HCT116 (cell line): ENCODE data around the gene RHOT1. TPM values are rescaled to one million over a fixed set of nuclear protein-coding genes. Genes with fewer than 3 reads are reported as not detected.

ENCODE experiments used
- ATAC-seq: fragments of 200-7000 bp; cut with Tn5 transposase; 2 replicates; pipeline ENCODE4 v1.9.1; 2020; ENCODE audit warnings: mild to moderate bottlenecking, moderate library complexity
- BruUV-seq: library from RNA; stranded (reverse); fragments of 400-500 nt; replicated peaks from 2 replicates; lab custom pipeline; 2021; lab: Mats Ljungman, UMichigan
- CTCF ChIA-PET: fragments of 300-600 bp; sonication (Branson Sonifier 250); formaldehyde crosslinking; loops from one replicate; lab custom pipeline; 2021; ENCODE audit warnings: antibody characterized with exemption; lab: Charles Lee
- POLR2A ChIA-PET: fragments of 300-600, 350-600 bp; sonication (Branson Sonifier 250); formaldehyde crosslinking; loops from one replicate; lab custom pipeline; 2021; ENCODE audit warnings: antibody characterized with exemption; lab: Charles Lee
- RAD21 ChIA-PET, 2 experiments: fragments of 300-600 bp; sonication (Branson Sonifier 250); formaldehyde crosslinking; loops; one replicate each; lab custom pipeline; 2023; ENCODE audit warnings: low total read pairs in 2 of 2; ENCODE audit not compliant: uncharacterized antibody in 2 of 2, unreplicated experiment in 2 of 2, low non-redundant PET in 1 of 2; lab: Charles Lee
- DNase-seq: peaks from one replicate; pipeline ENCODE4 v3.0.0-alpha.2; 2010; ENCODE audit warnings: low read depth, low spot score
- H2AFZ ChIP-seq: fragments of 200-600 bp; shearing (Covaris generic), sonication (generic); 2 replicates; pipeline ENCODE4 v1.6.1; 2017; ENCODE audit warnings: low read depth, mixed run types, mixed read lengths, antibody characterized with exemption, low read length; ENCODE audit not compliant: poor library complexity, severe bottlenecking
- H3K27ac ChIP-seq: 2 replicates; pipeline ENCODE4 v1.5.1; 2012; ENCODE audit warnings: low read depth, low read length
- H3K27me3 ChIP-seq: fragments of 200-600 bp; sonication (generic); 2 replicates; pipeline ENCODE4 v1.6.1; 2016; ENCODE audit warnings: mixed run types, low read length, mixed read lengths; ENCODE audit not compliant: insufficient read depth
- H3K36me3 ChIP-seq, 2 experiments: fragments of 200-500 bp in 1 of 2; fragments of 200-600 bp in 1 of 2; sonication (Bioruptor generic) in 1 of 2; sonication (generic) in 1 of 2; 2 replicates each; pipeline versions ENCODE4 v1.5.1 to v1.6.1; 2014 to 2016; ENCODE audit warnings: low read length in 2 of 2, inconsistent platforms in 1 of 2, mixed read lengths in 1 of 2, mixed run types in 1 of 2; ENCODE audit not compliant: insufficient read depth in 2 of 2, control insufficient read depth in 1 of 2
- H3K4me1 ChIP-seq, 2 experiments: fragments of 200-600 bp in 1 of 2; sonication (generic) in 1 of 2; 2 replicates each; pipeline versions ENCODE4 v1.5.1 to v1.6.1; 2012 to 2017; ENCODE audit warnings: low read length in 2 of 2, inconsistent platforms in 1 of 2, mild to moderate bottlenecking in 1 of 2, mixed read lengths in 1 of 2, mixed run types in 1 of 2, moderate library complexity in 1 of 2; ENCODE audit not compliant: insufficient read depth in 2 of 2, control insufficient read depth in 1 of 2
- H3K4me2 ChIP-seq: fragments of 200-600 bp; sonication (generic); 2 replicates; pipeline ENCODE4 v1.6.1; 2017; ENCODE audit warnings: mixed run types, low read length, mixed read lengths
- H3K4me3 ChIP-seq, 2 experiments: fragments of 200-600 bp in 1 of 2; sonication (generic) in 1 of 2; replicated peaks in 1 of 2; 2 replicates each; pipeline ENCODE4 v1.5.1; 2011 to 2016; ENCODE audit warnings: low read length in 2 of 2, control low read depth in 1 of 2, low read depth in 1 of 2, mild to moderate bottlenecking in 1 of 2, mixed read lengths in 1 of 2, mixed run types in 1 of 2
- H3K79me2 ChIP-seq: fragments of 200-600 bp; sonication (generic); 2 replicates; pipeline ENCODE4 v1.6.1; 2017; ENCODE audit warnings: mild to moderate bottlenecking, mixed run types, low read length, moderate library complexity, mixed read lengths; ENCODE audit not compliant: insufficient read depth
- H3K9ac ChIP-seq: fragments of 200-600 bp; sonication (generic); 2 replicates; pipeline ENCODE4 v1.6.1; 2016; ENCODE audit warnings: low read length, mixed read lengths
- H3K9me2 ChIP-seq: fragments of 200-600 bp; sonication (generic), shearing (Covaris generic); 2 replicates; pipeline ENCODE4 v1.6.1; 2017; ENCODE audit warnings: mixed run types, mild to moderate bottlenecking, moderate library complexity; ENCODE audit not compliant: insufficient read depth
- H3K9me3 ChIP-seq, 2 experiments: fragments of 200-500 bp in 1 of 2; fragments of 200-600 bp in 1 of 2; sonication (Bioruptor generic) in 1 of 2; sonication (generic) in 1 of 2; 2 replicates each; pipeline ENCODE4 v1.6.1; 2014 to 2017; ENCODE audit warnings: low read length in 2 of 2, mixed read lengths in 2 of 2, inconsistent platforms in 1 of 2, low read depth in 1 of 2, mild to moderate bottlenecking in 1 of 2, mixed run types in 1 of 2, moderate library complexity in 1 of 2; ENCODE audit not compliant: control insufficient read depth in 1 of 2, insufficient read depth in 1 of 2
- H4K20me1 ChIP-seq: fragments of 200-600 bp; sonication (generic), shearing (Covaris generic); 2 replicates; pipeline ENCODE4 v1.6.1; 2017; ENCODE audit warnings: mixed run types, mild to moderate bottlenecking, moderate library complexity; ENCODE audit not compliant: insufficient read depth
- JUND ChIP-seq: IDR thresholded peaks from 2 replicates; pipeline ENCODE4 v1.6.1; 2012
- POLR2A ChIP-seq: IDR thresholded peaks from 2 replicates; pipeline ENCODE4 v1.7.0; 2011; ENCODE audit warnings: borderline replicate concordance; ENCODE audit not compliant: insufficient read depth, insufficient read length; ENCODE audit errors: extremely low read depth
- POLR2AphosphoS5 ChIP-seq: IDR thresholded peaks from 2 replicates; pipeline ENCODE4 v1.6.1; 2011; ENCODE audit warnings: mild to moderate bottlenecking, low read depth, low read length, moderate library complexity
- REST ChIP-seq: IDR thresholded peaks from 2 replicates; pipeline ENCODE4 v1.6.1; 2012; ENCODE audit warnings: low read depth
- SIN3A ChIP-seq: IDR thresholded peaks from 2 replicates; pipeline ENCODE4 v1.6.1; 2012; ENCODE audit warnings: low read depth
- YY1 ChIP-seq: IDR thresholded peaks from 2 replicates; pipeline ENCODE4 v1.6.1; 2011; ENCODE audit warnings: low read length, low read depth, moderate library complexity, mild to moderate bottlenecking; ENCODE audit not compliant: insufficient replicate concordance; ENCODE audit errors: extremely low read depth
- intact Hi-C: fragments of 100-400 bp; cut with micrococcal nuclease; formaldehyde crosslinking; loops from 2 replicates; pipeline ENCODE4 v1.10.0; 2022
- total RNA-seq: library from RNA; stranded (reverse); gene quantifications from one replicate; pipeline ENCODE4 v1.2.1, GENCODE V29; 2021; ENCODE audit not compliant: unreplicated experiment

Gene RHOT1
- total RNA-seq, 1 experiment from 2014 or later, result 33.3 TPM

GRCh38 chr17:32271844-32272243 lies 129.5 kb downstream of the RHOT1 start:
- Histone ChIP-seq H3K4me1 (peaks cover 11 to 57% of the 10 kb centered on the region in 2 experiments), H3K9ac (no peak overlapping the region), H3K9me2 (no peaks in the 10 kb centered on the region), H3K4me2 (no peak overlapping the region), H3K27ac (no peak overlapping the region), H3K27me3 (no peaks in the 10 kb centered on the region; the same call in 1 of the 2 replicates), H2AFZ (no peak overlapping the region), H3K9me3 (no peaks in the 10 kb centered on the region)
- intact Hi-C loops, result no loop called here
- no TSS peak for BruUV-seq
- ChIA-PET RAD21 (no interaction called here), CTCF (no interaction called here)
- TF ChIP-seq POLR2AphosphoS5 (no peak), YY1 (no peak), REST (no peak)
- TF ChIP-seq, all 23 proteins: peak for 0
- no peaks in the 10 kb centered on the region for H3K79me2 ChIP-seq
- ATAC-seq (no peak), DNase-seq (no peak)
- POLR2A ChIA-PET, result no interaction called here
- H3K4me3 ChIP-seq, result no peak overlapping the region
- H3K36me3 ChIP-seq, result no peaks in the 10 kb centered on the region
- no peaks in the 10 kb centered on the region for H4K20me1 ChIP-seq

- POLR2A ChIA-PET, result no interaction called here
- DNase-seq, result no peak
- no peak overlapping the region for H3K27ac ChIP-seq
- H3K4me2 ChIP-seq, result peak overlapping the region; percentile 56; the same call in 1 of the 2 replicates
- TF ChIP-seq POLR2AphosphoS5 (no peak), JUND (no peak), POLR2A (no peak), REST (no peak), SIN3A (no peak)
- TF ChIP-seq, all 23 proteins: peak for 0
- Histone ChIP-seq H3K9me2 (no peaks in the 10 kb centered on the region), H4K20me1 (no peaks in the 10 kb centered on the region), H3K9me3 (no peaks in the 10 kb centered on the region), H3K4me1 (peaks cover 9 to 35% of the 10 kb centered on the region in 2 experiments), H3K9ac (no peak overlapping the region), H3K4me3 (no peak overlapping the region), H2AFZ (no peak overlapping the region), H3K36me3 (no peaks in the 10 kb centered on the region), H3K27me3 (no peaks in the 10 kb centered on the region), H3K79me2 (no peaks in the 10 kb centered on the region)
- intact Hi-C loops, result no loop called here
- BruUV-seq, result no TSS peak
- ChIA-PET RAD21 (no interaction called here), CTCF (no interaction called here)
- no peak for ATAC-seq
Observed at GRCh38 chr17:32274101-32274500, 131.8 kb downstream of the RHOT1 start.
